ENCODE data around the gene APC2. TPM values are rescaled to one million over a fixed set of nuclear protein-coding genes. Genes with fewer than 3 reads are reported as not detected.
A peak's percentile ranks its signal among the peaks of the same experiment; 100 is the strongest.

APC2 gene
- total RNA-seq, 1 experiment from 2014 or later, result 1.4 TPM

DNA sequence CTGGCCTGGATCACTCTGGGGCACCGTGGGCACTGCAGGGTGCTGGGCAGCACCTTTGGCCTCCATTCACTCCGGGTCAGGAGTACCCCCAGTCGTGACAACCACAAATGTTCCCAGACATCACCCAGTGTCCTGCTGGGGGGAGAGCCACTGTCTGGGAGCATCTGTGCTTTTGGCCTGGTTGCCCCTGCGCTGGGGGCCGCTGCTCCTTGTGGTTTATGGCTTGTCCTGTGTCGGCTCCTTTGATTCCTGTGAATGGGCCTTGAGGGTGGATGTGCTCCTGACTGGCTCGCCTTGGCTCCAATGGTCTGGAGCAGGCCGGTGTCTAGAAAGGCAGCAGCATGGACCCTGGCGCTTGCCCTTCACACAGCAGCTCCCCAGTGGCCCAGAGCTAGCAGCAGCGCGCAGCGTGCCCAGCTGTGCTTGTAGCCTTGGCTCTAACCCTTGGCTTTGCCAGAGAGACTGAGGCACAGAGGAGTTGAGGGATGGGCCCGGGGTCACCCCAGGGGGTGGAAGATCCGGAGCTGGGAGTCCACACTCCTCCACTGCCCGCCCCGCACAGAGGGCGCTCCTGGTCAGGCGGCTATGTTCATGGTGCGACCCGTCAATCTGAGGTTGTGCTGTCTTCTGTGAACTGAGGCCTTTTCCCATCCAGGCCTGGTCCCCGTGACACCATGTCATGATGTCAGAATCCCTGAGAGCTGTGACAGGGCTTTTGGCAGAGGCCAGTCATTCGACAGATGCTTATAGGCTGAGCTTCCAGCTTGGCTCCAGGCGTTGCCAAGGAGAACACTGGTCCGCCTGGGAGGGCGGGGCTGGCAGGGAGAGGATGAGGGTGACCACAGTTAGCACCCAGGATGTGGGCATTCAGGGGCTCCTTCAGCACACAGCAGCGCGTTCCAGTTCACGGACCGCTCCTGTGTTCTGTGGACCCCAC is 38.4 kb upstream of the APC2 start:
- H3K4me3 Mint-ChIP-seq, result no peak overlapping the region
- H3K36me3 Mint-ChIP-seq, result peaks cover 27% of the 10 kb centered on the region
- ATAC-seq, result no peak
- no peaks in the 10 kb centered on the region for H3K27me3 Mint-ChIP-seq (ENCODE audit: low read depth)
- ChIA-PET CTCF (no interaction called here), POLR2A (no interaction called here)
- no peaks in the 10 kb centered on the region for H3K9me3 Mint-ChIP-seq
- peak overlapping the region; percentile 95 for H3K27ac Mint-ChIP-seq
- peaks cover 65% of the 10 kb centered on the region for H3K4me1 Mint-ChIP-seq
- no peak for DNase-seq (ENCODE audit: low spot score)
- TF ChIP-seq EMX1 (CRISPR knock-in tag; IDR thresholded peaks at IDR 0.05) (no peak), GABPB1 (CRISPR knock-in tag; IDR thresholded peaks at IDR 0.05) (no peak), JUN (CRISPR knock-in tag; IDR thresholded peaks at IDR 0.05) (no peak), CTCF (IDR thresholded peaks at IDR 0.05) (no peak), KAT7 (CRISPR knock-in tag; IDR thresholded peaks at IDR 0.05; ENCODE audit: borderline replicate concordance) (no peak)
- TF ChIP-seq, protein P1, sequence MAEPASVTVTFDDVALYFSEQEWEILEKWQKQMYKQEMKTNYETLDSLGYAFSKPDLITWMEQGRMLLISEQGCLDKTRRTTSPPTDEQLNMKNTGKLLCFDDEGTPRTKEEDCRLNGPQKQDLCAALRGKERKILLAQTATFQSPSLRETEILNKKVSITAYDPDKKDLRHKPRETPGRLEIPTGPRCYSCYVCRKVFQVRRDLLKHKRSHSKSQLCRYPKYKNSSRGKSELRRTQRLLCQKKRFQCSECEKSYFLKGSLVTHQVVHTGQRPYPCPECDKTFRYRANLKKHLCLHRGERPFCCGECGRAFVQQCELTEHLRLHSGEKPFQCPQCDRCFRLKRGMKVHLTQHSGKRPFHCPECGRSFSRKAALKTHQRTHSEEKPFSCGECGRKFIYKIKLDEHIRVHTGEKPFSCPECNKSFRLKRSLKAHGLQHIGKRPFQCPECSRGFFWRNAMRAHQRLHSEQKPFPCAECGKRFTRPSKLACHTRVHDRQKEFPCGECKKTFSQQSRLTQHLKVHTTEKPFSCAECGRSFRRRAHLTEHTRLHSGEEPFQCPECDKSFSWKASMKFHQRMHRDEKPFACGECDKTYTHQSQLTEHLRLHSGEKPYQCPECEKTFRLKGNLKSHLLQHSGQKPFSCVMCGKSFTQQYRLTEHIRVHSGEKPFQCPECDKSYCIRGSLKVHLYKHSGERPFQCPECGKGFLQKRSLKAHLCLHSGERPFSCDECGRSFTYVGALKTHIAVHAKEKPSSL (CRISPR knock-in tag; conservative IDR thresholded peaks at IDR 0.05), result no peak

- Mint-ChIP-seq H3K4me1 (peaks cover 72% of the 10 kb centered on the region), H3K9me3 (no peaks in the 10 kb centered on the region), H3K27ac (peak overlapping the region; percentile 87), H3K27me3 (ENCODE audit: low read depth) (no peaks in the 10 kb centered on the region), H3K4me3 (no peak overlapping the region), H3K36me3 (peaks cover 30% of the 10 kb centered on the region)
- POLR2A ChIA-PET, result interaction anchor here (1.0 kb wide), 1 partner anchor 60 kb away, joined by 3 read pairs; no protein-coding TSS in a partner anchor
- CTCF ChIA-PET, result interaction anchor here (1.3 kb wide), 1 partner anchor 97 kb away, joined by 3 read pairs; no protein-coding TSS in a partner anchor
- DNase-seq (ENCODE audit: low spot score) (no peak), ATAC-seq (no peak)
- no peak for TF ChIP-seq TEAD1 (CRISPR knock-in tag; IDR thresholded peaks at IDR 0.05)
Measured at GRCh38 chr19:1412323-1412923, 37.5 kb upstream of the APC2 start.

DNA sequence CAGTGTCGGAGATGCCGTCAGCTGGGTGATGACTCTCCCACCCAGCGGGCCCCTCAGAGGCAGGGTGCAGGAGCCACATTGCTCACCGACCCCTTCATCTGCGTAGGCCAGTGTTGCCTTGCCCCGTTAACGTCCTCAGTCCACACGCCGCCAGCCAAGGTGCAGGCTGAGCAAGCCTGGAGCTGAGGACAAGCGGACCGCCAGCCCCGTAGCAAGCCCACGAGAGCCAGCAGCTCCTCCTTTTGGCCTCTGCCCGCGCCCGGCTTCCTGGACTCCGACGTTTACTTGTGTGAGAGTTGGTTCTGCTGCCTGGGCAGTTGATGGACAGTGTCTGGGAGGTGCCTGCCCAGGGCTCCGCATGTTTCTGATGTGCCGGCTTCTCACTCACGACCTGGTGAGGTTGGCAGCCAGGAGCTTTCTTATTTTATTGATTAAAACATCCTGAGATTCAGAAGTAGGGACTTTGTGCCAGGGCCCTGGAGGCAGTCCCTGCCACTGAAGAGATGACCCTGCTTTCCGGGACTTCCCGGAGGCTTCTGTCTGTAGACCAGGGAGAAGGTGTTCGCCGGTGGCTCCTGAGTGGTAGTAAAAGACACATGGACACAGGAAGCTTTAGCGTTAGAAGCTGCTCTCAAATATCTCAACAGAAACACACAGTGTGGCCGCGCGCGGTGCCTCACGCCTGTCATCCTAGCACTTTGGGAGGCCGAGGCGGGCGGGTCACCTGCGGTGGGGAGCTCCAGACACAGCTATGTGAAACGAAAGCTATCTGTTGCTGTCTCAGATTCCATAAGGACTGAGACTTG is 36.7 kb upstream of the APC2 start:
- ChIA-PET CTCF (interaction anchor here (1.2 to 1.3 kb wide), 3 partner anchors 43 to 195 kb away, joined by 3 to 4 read pairs (median 4); no protein-coding TSS in a partner anchor), POLR2A (interaction anchor here (1.0 kb wide), 1 partner anchor 59 kb away, joined by 3 read pairs; no protein-coding TSS in a partner anchor)
- TF ChIP-seq MXD4 (CRISPR knock-in tag; IDR thresholded peaks at IDR 0.05; ENCODE audit: borderline replicate concordance) (no peak), ZNF121 (CRISPR knock-in tag; IDR thresholded peaks at IDR 0.05) (0 out of 2 replicates have a peak, but pooled peaks have one; percentile 36)
- Mint-ChIP-seq H3K36me3 (peaks cover 37% of the 10 kb centered on the region), H3K4me3 (no peak overlapping the region), H3K9me3 (no peaks in the 10 kb centered on the region), H3K27ac (peak overlapping the region; percentile 85; the same call in 1 of the 2 replicates), H3K27me3 (ENCODE audit: low read depth) (no peaks in the 10 kb centered on the region), H3K4me1 (peaks cover 77% of the 10 kb centered on the region)
- no peak for DNase-seq (ENCODE audit: low spot score)
- no peak for ATAC-seq

- H3K4me1 Mint-ChIP-seq, result peaks cover 54% of the 10 kb centered on the region
- ATAC-seq, result no peak
- TF ChIP-seq JAZF1 (CRISPR knock-in tag; IDR thresholded peaks at IDR 0.05), result no peak
- peak overlapping the region; percentile 98 for H3K27ac Mint-ChIP-seq
- no peaks in the 10 kb centered on the region for H3K9me3 Mint-ChIP-seq
- peak overlapping the region; percentile 54 for H3K4me3 Mint-ChIP-seq
- ChIA-PET CTCF (interaction anchor here (0.6 to 1.5 kb wide), 5 partner anchors 19 to 186 kb away, joined by 3 to 4 read pairs (median 3); no protein-coding TSS in a partner anchor), POLR2A (interaction anchor here (1.0 kb wide), 1 partner anchor 36 kb away, joined by 3 read pairs; no protein-coding TSS in a partner anchor)
- peaks cover 39% of the 10 kb centered on the region for H3K36me3 Mint-ChIP-seq
- no peaks in the 10 kb centered on the region for H3K27me3 Mint-ChIP-seq (ENCODE audit: low read depth)
- no peak for DNase-seq (ENCODE audit: low spot score)
Measured at GRCh38 chr19:1416014-1416841, 33.7 kb upstream of the APC2 start.

All from WTC11 (cell line).